GM12891 (cell line): ENCODE data around the gene CHP2.

Source experiments
- PAX5 ChIP-seq: IDR thresholded peaks from 2 replicates; pipeline ENCODE4 v1.6.1; 2011; ENCODE audit warnings: low read length, moderate library complexity, mild to moderate bottlenecking; ENCODE audit not compliant: insufficient read depth, severe bottlenecking
- POLR2A ChIP-seq: IDR thresholded peaks from 2 replicates; pipeline ENCODE4 v1.6.1; 2011; ENCODE audit warnings: low read depth, low read length, control low read depth
- POLR2AphosphoS5 ChIP-seq: IDR thresholded peaks from 2 replicates; pipeline ENCODE4 v1.6.1; 2011; ENCODE audit warnings: low read depth, low read length, control low read depth

DNA sequence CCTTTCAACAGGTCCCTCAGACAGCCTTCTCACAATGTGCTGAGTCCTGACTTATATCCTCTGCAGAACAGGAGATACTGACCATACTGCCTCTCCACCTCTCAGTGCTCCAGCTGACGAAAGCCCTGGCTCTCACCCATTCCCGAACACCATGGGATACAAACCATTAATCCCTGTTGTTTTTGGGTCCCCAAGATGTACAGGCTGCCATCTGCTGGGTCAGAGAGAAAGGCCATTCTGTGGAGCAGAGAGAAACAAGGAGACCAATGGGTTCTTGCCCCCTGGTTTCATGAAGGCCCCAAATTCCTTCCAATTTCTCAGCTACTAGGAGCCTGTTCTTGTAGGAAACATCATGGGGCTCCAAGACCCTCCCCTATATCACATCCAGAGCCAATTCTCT, 44.8 kb upstream of the CHP2 start:
- no peak for TF ChIP-seq POLR2A
- TF ChIP-seq POLR2AphosphoS5, result no peak
- no peak for TF ChIP-seq PAX5
